NB4 (cell line): ENCODE measurements around the gene FASTKD2.
A peak's percentile ranks its signal among the peaks of the same experiment; 100 is the strongest.

Source experiments
- DNase-seq: peaks from one replicate; pipeline ENCODE4 v3.0.0; 2010; ENCODE audit warnings: low read depth
- H3K4me3 ChIP-seq: one replicate; pipeline ENCODE4 v1.5.1; 2011; ENCODE audit warnings: mild to moderate bottlenecking, low read depth, low read length, moderate library complexity
- CTCF ChIP-seq: IDR thresholded peaks from one replicate; pipeline ENCODE4 v1.5.1; 2012; ENCODE audit warnings: low read depth, low read length
- MAX ChIP-seq: IDR thresholded peaks from 2 replicates; pipeline ENCODE4 v1.6.1; 2011; ENCODE audit warnings: low read depth, low read length
- MYC ChIP-seq: IDR thresholded peaks from 2 replicates; pipeline ENCODE4 v1.6.1; 2011; ENCODE audit warnings: low read depth, low read length
- POLR2A ChIP-seq: IDR thresholded peaks from 2 replicates; pipeline ENCODE4 v1.6.1; 2011; ENCODE audit warnings: mild to moderate bottlenecking; ENCODE audit not compliant: insufficient read length; ENCODE audit errors: extremely low read depth

The FASTKD2 gene

GRCh38 chr2:206740800-206741199, 24.6 kb upstream of the FASTKD2 start:
- TF ChIP-seq CTCF (no peak), MYC (no peak), POLR2A (no peak), MAX (no peak)

GRCh38 chr2:206756816-206757215, 8.6 kb upstream of the FASTKD2 start:
- TF ChIP-seq POLR2A (no peak), MYC (no peak), MAX (no peak), CTCF (no peak)
- DNase-seq: no peak
- H3K4me3 ChIP-seq: no peak overlapping the region

More at GRCh38 chr2:206740800-206741199, 24.6 kb upstream of the FASTKD2 start:
- no peak for DNase-seq
- no peak overlapping the region for H3K4me3 ChIP-seq

DNA sequence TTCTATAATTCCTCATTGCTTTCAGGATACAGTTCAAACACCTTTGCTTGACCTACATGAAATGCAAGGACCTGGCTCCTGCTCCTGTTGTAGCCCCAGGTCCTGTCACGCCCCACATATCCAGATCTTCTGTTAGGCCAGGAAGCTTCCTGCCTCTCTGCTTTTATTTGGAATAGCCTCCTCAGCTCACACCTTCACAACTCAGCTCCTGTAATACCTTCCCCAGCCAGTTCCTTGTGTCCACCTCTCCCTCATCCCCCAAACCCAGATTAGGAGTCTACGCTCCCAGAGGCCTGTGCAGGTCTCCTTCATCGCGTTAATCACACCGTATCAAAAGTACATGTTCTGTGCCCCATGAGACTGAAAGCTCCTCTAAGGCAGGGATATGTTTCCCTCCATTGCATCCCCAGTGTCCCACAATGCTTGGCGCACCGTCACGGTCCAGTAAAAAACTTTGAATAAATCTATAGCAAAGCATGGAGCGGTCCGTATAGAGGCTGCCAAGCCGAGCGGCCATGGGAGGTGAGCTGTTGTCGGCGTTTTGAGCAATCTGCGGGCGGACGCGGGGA, 649 bp upstream of the FASTKD2 start:
- peak overlapping the region; percentile 79 for H3K4me3 ChIP-seq
- no peak for TF ChIP-seq MYC
- TF ChIP-seq CTCF: no peak
- no peak for TF ChIP-seq MAX
- TF ChIP-seq POLR2A: no peak
- DNase-seq: no peak

GRCh38 chr2:206766057-206766930, 888 bp downstream of the FASTKD2 start:
- DNase-seq: no peak

GRCh38 chr2:206774871-206775270, 9.5 kb downstream of the FASTKD2 start:
- no peak overlapping the region for H3K4me3 ChIP-seq
- no peak for DNase-seq
- TF ChIP-seq MYC: no peak
- no peak for TF ChIP-seq CTCF
- TF ChIP-seq POLR2A: no peak
- TF ChIP-seq MAX: no peak

More at GRCh38 chr2:206766057-206766930, 888 bp downstream of the FASTKD2 start:
- TF ChIP-seq MAX: no peak
- no peak for TF ChIP-seq CTCF
- no peak for TF ChIP-seq MYC
- TF ChIP-seq POLR2A: no peak
- H3K4me3 ChIP-seq: peak overlapping the region; percentile 79
